H9 (cell line): ENCODE data around the gene TMEM150B. TPM values are rescaled to one million over a fixed set of nuclear protein-coding genes. Genes with fewer than 3 reads are reported as not detected.
A peak's percentile ranks its signal among the peaks of the same experiment; 100 is the strongest.

Experiments used
- DNase-seq: peaks from one replicate; pipeline ENCODE4 v3.0.0-alpha.2; 2017
- H2AFZ ChIP-seq: one replicate; pipeline ENCODE4 v1.6.1; 2013; ENCODE audit warnings: mild to moderate bottlenecking, low read length, control low read depth, moderate library complexity
- H2AK5ac ChIP-seq: 2 replicates; pipeline ENCODE4 v1.6.1; 2013; ENCODE audit warnings: low read length, control low read depth, mixed read lengths; ENCODE audit not compliant: insufficient read length
- H2BK120ac ChIP-seq: one replicate; pipeline ENCODE4 v1.6.1; 2013; ENCODE audit warnings: low read depth, mild to moderate bottlenecking, low read length, control low read depth, inconsistent platforms; ENCODE audit not compliant: poor library complexity, severe bottlenecking
- H2BK12ac ChIP-seq: 2 replicates; pipeline ENCODE4 v1.6.1; 2013; ENCODE audit warnings: low read length, control low read depth, mixed read lengths, low read depth; ENCODE audit not compliant: insufficient read length
- H2BK15ac ChIP-seq: 2 replicates; pipeline ENCODE4 v1.6.1; 2013; ENCODE audit warnings: low read depth, low read length, control low read depth
- H2BK20ac ChIP-seq: one replicate; pipeline ENCODE4 v1.6.1; 2013; ENCODE audit warnings: low read depth, mild to moderate bottlenecking, low read length, control low read depth, inconsistent platforms; ENCODE audit not compliant: poor library complexity, severe bottlenecking
- H2BK5ac ChIP-seq: 2 replicates; pipeline ENCODE4 v1.6.1; 2013; ENCODE audit warnings: low read length, control low read depth, mixed read lengths; ENCODE audit not compliant: insufficient read length
- H3K14ac ChIP-seq: 2 replicates; pipeline ENCODE4 v1.6.1; 2013; ENCODE audit warnings: low read length, control low read depth; ENCODE audit not compliant: insufficient read depth
- H3K18ac ChIP-seq: 2 replicates; pipeline ENCODE4 v1.6.1; 2013; ENCODE audit warnings: low read depth, mild to moderate bottlenecking, mixed read lengths, low read length, control low read depth; ENCODE audit not compliant: insufficient read length
- H3K23ac ChIP-seq: 2 replicates; pipeline ENCODE4 v1.6.1; 2013; ENCODE audit warnings: low read length, control low read depth, mixed read lengths, low read depth; ENCODE audit not compliant: insufficient read length
- H3K23me2 ChIP-seq: 2 replicates; pipeline ENCODE4 v1.6.1; 2013; ENCODE audit warnings: low read depth, mild to moderate bottlenecking, mixed read lengths, low read length, control low read depth; ENCODE audit not compliant: insufficient read length, poor library complexity, severe bottlenecking
- H3K27ac ChIP-seq: 2 replicates; pipeline ENCODE4 v1.5.1; 2013; ENCODE audit warnings: low read length, control low read depth, mixed read lengths, low read depth; ENCODE audit not compliant: insufficient read length
- H3K27me3 ChIP-seq: 2 replicates; pipeline ENCODE4 v1.6.1; 2013; ENCODE audit warnings: low read length, control low read depth, inconsistent platforms; ENCODE audit not compliant: insufficient read depth
- H3K4ac ChIP-seq: 2 replicates; pipeline ENCODE4 v1.6.1; 2013; ENCODE audit warnings: low read depth, mild to moderate bottlenecking, control low read depth, inconsistent platforms, low read length, moderate library complexity
- H3K4me1 ChIP-seq: 2 replicates; pipeline ENCODE4 v1.6.1; 2013; ENCODE audit warnings: low read length, control low read depth, inconsistent platforms; ENCODE audit not compliant: insufficient read depth
- H3K4me2 ChIP-seq: 2 replicates; pipeline ENCODE4 v1.6.1; 2013; ENCODE audit warnings: low read length, control low read depth, mixed read lengths; ENCODE audit not compliant: insufficient read length, insufficient read depth
- H3K56ac ChIP-seq: 2 replicates; pipeline ENCODE4 v1.6.1; 2013; ENCODE audit warnings: low read depth, mild to moderate bottlenecking, mixed read lengths, low read length, control low read depth; ENCODE audit not compliant: insufficient read length
- H3K79me1 ChIP-seq: 2 replicates; pipeline ENCODE4 v1.6.1; 2013; ENCODE audit warnings: low read depth, mild to moderate bottlenecking, moderate library complexity, low read length, control low read depth, inconsistent platforms; ENCODE audit not compliant: insufficient read depth, poor library complexity, severe bottlenecking
- H3K79me2 ChIP-seq: 2 replicates; pipeline ENCODE4 v1.6.1; 2013; ENCODE audit warnings: low read length, control low read depth, inconsistent platforms; ENCODE audit not compliant: insufficient read depth
- H3K9ac ChIP-seq: 2 replicates; pipeline ENCODE4 v1.6.1; 2013; ENCODE audit warnings: low read length, control low read depth, mixed read lengths; ENCODE audit not compliant: insufficient read length; ENCODE audit errors: extremely low read depth
- H3K9me3 ChIP-seq: one replicate; pipeline ENCODE4 v1.6.1; 2013; ENCODE audit warnings: low read depth, low read length, inconsistent platforms; ENCODE audit not compliant: control insufficient read depth
- H3T11ph ChIP-seq: one replicate; pipeline ENCODE4 v1.6.1; 2013; ENCODE audit warnings: mild to moderate bottlenecking, low read length, control low read depth, inconsistent platforms
- H4K20me1 ChIP-seq: one replicate; pipeline ENCODE4 v1.6.1; 2013; ENCODE audit not compliant: control insufficient read depth, insufficient read length, insufficient read depth
- H4K5ac ChIP-seq: 2 replicates; pipeline ENCODE4 v1.6.1; 2013; ENCODE audit warnings: low read depth, mild to moderate bottlenecking, mixed read lengths, low read length, control low read depth; ENCODE audit not compliant: insufficient read length
- H4K8ac ChIP-seq: replicated peaks from 2 replicates; pipeline ENCODE4 v1.6.1; 2013; ENCODE audit warnings: low read length, control low read depth, mixed read lengths, low read depth; ENCODE audit not compliant: insufficient read length
- H4K91ac ChIP-seq: 2 replicates; pipeline ENCODE4 v1.6.1; 2013; ENCODE audit warnings: low read depth, mild to moderate bottlenecking, moderate library complexity, mixed read lengths, low read length, control low read depth; ENCODE audit not compliant: insufficient read length
- H3K27ac Mint-ChIP-seq, 3 experiments: 2 replicates in 2 of 3; 3 replicates in 1 of 3; pipeline ENCODE4 v1.8.0; 2020 to 2021; ENCODE audit warnings: mixed read lengths in 3 of 3, mild to moderate bottlenecking in 1 of 3, moderate library complexity in 1 of 3
- H3K27me3 Mint-ChIP-seq: 2 replicates; pipeline ENCODE4 v1.8.0; 2021; ENCODE audit warnings: low read depth, mild to moderate bottlenecking, moderate library complexity, mixed read lengths
- H3K36me3 Mint-ChIP-seq, 3 experiments: 2 replicates in 2 of 3; 3 replicates in 1 of 3; pipeline ENCODE4 v1.8.0; 2020 to 2021; ENCODE audit warnings: low read depth in 3 of 3, mixed read lengths in 3 of 3; ENCODE audit not compliant: insufficient read depth in 1 of 3
- H3K4me1 Mint-ChIP-seq, 2 experiments: 2 replicates each; pipeline ENCODE4 v1.8.0; 2020; ENCODE audit warnings: mixed read lengths in 2 of 2
- H3K4me3 Mint-ChIP-seq, 2 experiments: 2 replicates in 1 of 2; 3 replicates in 1 of 2; pipeline ENCODE4 v1.8.0; 2020 to 2021; ENCODE audit warnings: mild to moderate bottlenecking in 2 of 2, mixed read lengths in 2 of 2, moderate library complexity in 1 of 2
- H3K9me3 Mint-ChIP-seq, 2 experiments: 2 replicates in 1 of 2; 3 replicates in 1 of 2; pipeline ENCODE4 v1.8.0; 2020; ENCODE audit warnings: mild to moderate bottlenecking in 2 of 2, mixed read lengths in 2 of 2, moderate library complexity in 1 of 2
- CTCF ChIP-seq: fragments of 200-600 bp; sonication (generic); conservative IDR thresholded peaks from 3 replicates; pipeline ENCODE4 v1.8.0; 2021; ENCODE audit warnings: antibody characterized with exemption, mild to moderate bottlenecking
- WGBS: extraction: QIAGEN DNeasy Blood & Tissue Kit; methylation state at CpG from one replicate; pipeline ENCODE4 v1.1.7; 2013; ENCODE audit warnings: missing lambda C conversion rate, low lambda C conversion rate, mixed read lengths; ENCODE audit not compliant: insufficient read length; ENCODE audit errors: extremely low coverage; 5-methylcytosine and 5-hydroxymethylcytosine counted together
- total RNA-seq: library from RNA; stranded (reverse); gene quantifications from 2 replicates; pipeline ENCODE4 v1.2.1, GENCODE V29; 2021

The TMEM150B gene
- total RNA-seq, 1 experiment from 2014 or later, result 0.63 TPM

GRCh38 chr19:55278391-55279135, 46.6 kb downstream of the TMEM150B start:
- H3T11ph ChIP-seq, result no peak overlapping the region
- Mint-ChIP-seq H3K36me3 (peaks cover 5 to 14% (median 14%) of the 10 kb centered on the region in 3 experiments; a peak in 6 of 7 replicates), H3K4me1 (peaks cover 14 to 18% of the 10 kb centered on the region in 2 experiments), H3K4me3 (peak overlapping the region; percentile 99 to 100), H3K27ac (no peak overlapping the region), H3K9me3 (no peaks in the 10 kb centered on the region), H3K27me3 (no peaks in the 10 kb centered on the region; the same call in 1 of the 2 replicates)
- no peak overlapping the region for H4K5ac ChIP-seq
- no peak overlapping the region for H3K9ac ChIP-seq
- no peak overlapping the region for H3K23ac ChIP-seq
- H2BK12ac ChIP-seq, result no peak overlapping the region
- no peaks in the 10 kb centered on the region for H4K20me1 ChIP-seq
- H2BK5ac ChIP-seq, result no peak overlapping the region
- H2BK120ac ChIP-seq, result no peak overlapping the region
- H2BK15ac ChIP-seq, result no peak overlapping the region
- H4K8ac ChIP-seq, result no peak overlapping the region
- H3K79me2 ChIP-seq, result no peaks in the 10 kb centered on the region
- no peaks in the 10 kb centered on the region for H3K27me3 ChIP-seq
- DNase-seq, result no peak
- no peak overlapping the region for H2BK20ac ChIP-seq
- H2AK5ac ChIP-seq, result no peak overlapping the region
- H3K4me2 ChIP-seq, result peak overlapping the region; percentile 76
- no CpG with 5 or more reads among the region's 13 CpGs for WGBS
- H2AFZ ChIP-seq, result no peak overlapping the region
- H3K4me1 ChIP-seq, result no peaks in the 10 kb centered on the region; the same call in 1 of the 2 replicates
- no peak overlapping the region for H3K27ac ChIP-seq
- no peaks in the 10 kb centered on the region for H3K9me3 ChIP-seq
- no peak overlapping the region for H3K18ac ChIP-seq
- no peak overlapping the region for H3K56ac ChIP-seq
- peaks cover 5% of the 10 kb centered on the region for H3K23me2 ChIP-seq
- TF ChIP-seq CTCF, result no peak
- no peak overlapping the region for H3K4ac ChIP-seq
- H4K91ac ChIP-seq, result no peak overlapping the region
- H3K14ac ChIP-seq, result no peak overlapping the region
- no peaks in the 10 kb centered on the region for H3K79me1 ChIP-seq
